Neuronal stem cell (in vitro differentiated cells): Measurements from ENCODE around the gene PLA2G7.

Experiments used
- DNase-seq: peaks from one replicate; pipeline ENCODE4 v3.0.0-alpha.2; 2013; ENCODE audit warnings: low spot score
- H2AFZ ChIP-seq: one replicate; pipeline ENCODE4 v1.6.1; 2013; ENCODE audit warnings: mild to moderate bottlenecking, low read length, inconsistent platforms
- H2AK5ac ChIP-seq: 2 replicates; pipeline ENCODE4 v1.6.1; 2013; ENCODE audit warnings: low read depth, mild to moderate bottlenecking, inconsistent platforms, low read length, moderate library complexity, mixed read lengths
- H2BK120ac ChIP-seq: 2 replicates; pipeline ENCODE4 v1.6.1; 2013; ENCODE audit warnings: low read depth, mild to moderate bottlenecking, inconsistent platforms, low read length, moderate library complexity, mixed read lengths
- H2BK12ac ChIP-seq: one replicate; pipeline ENCODE4 v1.6.1; 2013; ENCODE audit warnings: low read length, inconsistent platforms
- H2BK15ac ChIP-seq: 2 replicates; pipeline ENCODE4 v1.6.1; 2013; ENCODE audit warnings: mild to moderate bottlenecking, low read length, inconsistent platforms, mixed read lengths
- H2BK5ac ChIP-seq: one replicate; pipeline ENCODE4 v1.6.1; 2013; ENCODE audit warnings: inconsistent platforms, mild to moderate bottlenecking, low read length, moderate library complexity
- H3K14ac ChIP-seq: one replicate; pipeline ENCODE4 v1.6.1; 2013; ENCODE audit warnings: low read length, inconsistent platforms
- H3K18ac ChIP-seq: 2 replicates; pipeline ENCODE4 v1.6.1; 2013; ENCODE audit warnings: low read length, inconsistent platforms
- H3K23ac ChIP-seq: 2 replicates; pipeline ENCODE4 v1.6.1; 2013; ENCODE audit warnings: low read depth, mild to moderate bottlenecking, mixed read lengths, low read length, inconsistent platforms; ENCODE audit not compliant: poor library complexity
- H3K27ac ChIP-seq: replicated peaks from 3 replicates; pipeline ENCODE4 v1.5.1; 2013; ENCODE audit warnings: low read length, inconsistent platforms
- H3K27me3 ChIP-seq, 3 experiments: 2 replicates each; pipeline ENCODE4 v1.6.1; 2013; ENCODE audit warnings: low read length in 3 of 3, mild to moderate bottlenecking in 2 of 3, inconsistent platforms in 1 of 3, low read depth in 1 of 3, mixed read lengths in 1 of 3, moderate library complexity in 1 of 3; ENCODE audit not compliant: control insufficient read depth in 3 of 3, insufficient read depth in 3 of 3
- H3K36me3 ChIP-seq, 2 donors: replicated peaks in 1 of 2; 2 replicates each; pipeline ENCODE4 v1.6.1; 2013; ENCODE audit warnings: low read length in 2 of 2; ENCODE audit not compliant: control insufficient read depth in 2 of 2, insufficient read depth in 2 of 2
- H3K4ac ChIP-seq: 2 replicates; pipeline ENCODE4 v1.6.1; 2013; ENCODE audit warnings: inconsistent platforms, mild to moderate bottlenecking, low read length, moderate library complexity
- H3K4me1 ChIP-seq, 2 donors: 1 replicate in 1 of 2; 2 replicates in 1 of 2; pipeline ENCODE4 v1.6.1; 2013; ENCODE audit warnings: low read length in 2 of 2, low read depth in 1 of 2; ENCODE audit not compliant: control insufficient read depth in 2 of 2, insufficient read depth in 1 of 2
- H3K4me2 ChIP-seq: one replicate; pipeline ENCODE4 v1.6.1; 2013; ENCODE audit warnings: mild to moderate bottlenecking, low read length, inconsistent platforms; ENCODE audit not compliant: insufficient read depth, poor library complexity, severe bottlenecking
- H3K4me3 ChIP-seq, 2 donors: 2 replicates each; pipeline ENCODE4 v1.5.1; 2013; ENCODE audit warnings: low read length in 2 of 2, mild to moderate bottlenecking in 2 of 2, inconsistent platforms in 1 of 2, moderate library complexity in 1 of 2
- H3K79me1 ChIP-seq: one replicate; pipeline ENCODE4 v1.6.1; 2013; ENCODE audit warnings: low read depth, mild to moderate bottlenecking, inconsistent platforms, low read length, moderate library complexity
- H3K9ac ChIP-seq: one replicate; pipeline ENCODE4 v1.6.1; 2013; ENCODE audit warnings: mild to moderate bottlenecking, low read depth, low read length, inconsistent platforms; ENCODE audit not compliant: poor library complexity
- H3K9me3 ChIP-seq, 2 donors: replicated peaks in 1 of 2; 2 replicates each; pipeline versions ENCODE3 to v1.6.1; 2013; ENCODE audit warnings: low read length in 2 of 2, mild to moderate bottlenecking in 2 of 2, inconsistent platforms in 1 of 2, low read depth in 1 of 2, mixed read lengths in 1 of 2, moderate library complexity in 1 of 2; ENCODE audit not compliant: control insufficient read depth in 2 of 2, insufficient read depth in 1 of 2
- H4K8ac ChIP-seq: one replicate; pipeline ENCODE4 v1.6.1; 2013; ENCODE audit warnings: low read depth, mild to moderate bottlenecking, inconsistent platforms, low read length, moderate library complexity
- H4K91ac ChIP-seq: one replicate; pipeline ENCODE4 v1.6.1; 2013; ENCODE audit warnings: low read length, low read depth, mild to moderate bottlenecking, inconsistent platforms; ENCODE audit not compliant: poor library complexity
- WGBS, 2 donors: extraction: QIAGEN DNeasy Blood & Tissue Kit; methylation state at CpG; one replicate each; pipeline ENCODE4 v1.1.7; 2013; ENCODE audit warnings: missing lambda C conversion rate in 2 of 2, mixed read lengths in 1 of 2; ENCODE audit not compliant: insufficient read length in 2 of 2, insufficient replicate concordance in 1 of 2; ENCODE audit errors: extremely low coverage in 2 of 2; 5-methylcytosine and 5-hydroxymethylcytosine counted together

Gene PLA2G7

DNA sequence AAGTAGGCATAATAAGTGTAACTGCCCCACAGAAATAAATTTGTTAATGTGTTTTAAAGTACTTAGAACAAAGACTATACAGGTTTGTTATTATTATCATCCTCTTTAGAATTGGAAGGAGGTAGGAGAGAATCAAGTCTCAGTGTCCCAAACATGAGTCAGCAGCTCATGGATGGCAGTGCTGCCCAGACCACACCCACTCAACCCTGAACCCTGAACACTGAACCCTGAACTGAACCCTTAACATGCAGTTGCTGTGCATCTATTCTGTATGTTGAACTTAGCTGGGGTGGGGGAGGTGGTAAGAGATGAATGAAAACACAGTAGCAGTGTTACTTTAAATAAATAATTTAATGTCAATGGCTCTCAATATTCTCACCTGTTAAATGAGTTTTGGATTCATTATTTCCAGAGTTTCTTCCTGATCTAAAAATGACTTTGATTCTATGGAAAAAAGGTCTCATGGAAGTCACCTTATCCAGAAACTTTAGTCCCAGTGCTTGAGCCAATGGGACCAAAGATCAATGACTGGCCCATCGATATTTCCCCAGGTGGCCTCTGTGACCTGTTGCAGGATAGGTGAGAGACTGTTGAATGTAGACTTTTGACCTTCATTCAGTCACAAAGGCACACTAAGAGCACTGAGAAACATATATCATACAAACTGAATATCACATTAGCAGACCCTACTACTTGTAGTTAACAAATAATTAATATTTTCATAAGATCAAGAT is 8.4 kb upstream of the PLA2G7 start:
- Histone ChIP-seq H2BK5ac (no peak overlapping the region), H2AFZ (no peak overlapping the region), H2AK5ac (no peak overlapping the region), H3K9ac (no peak overlapping the region), H3K14ac (no peak overlapping the region), H3K4me2 (no peak overlapping the region), H3K9me3 (no peaks in the 10 kb centered on the region), H2BK120ac (no peak overlapping the region), H3K79me1 (no peaks in the 10 kb centered on the region), H3K36me3 (no peaks in the 10 kb centered on the region), H2BK12ac (no peak overlapping the region), H3K4me3 (no peak overlapping the region), H3K4ac (no peak overlapping the region), H3K18ac (no peak overlapping the region), H4K91ac (no peak overlapping the region), H3K27me3 (no peaks in the 10 kb centered on the region), H3K23ac (no peak overlapping the region), H2BK15ac (no peak overlapping the region), H3K4me1 (no peaks in the 10 kb centered on the region), H3K27ac (no peak overlapping the region), H4K8ac (no peak overlapping the region)
- no CpG with 5 or more reads among the region's 1 CpG for WGBS, 2 donors
- DNase-seq: no peak

DNA sequence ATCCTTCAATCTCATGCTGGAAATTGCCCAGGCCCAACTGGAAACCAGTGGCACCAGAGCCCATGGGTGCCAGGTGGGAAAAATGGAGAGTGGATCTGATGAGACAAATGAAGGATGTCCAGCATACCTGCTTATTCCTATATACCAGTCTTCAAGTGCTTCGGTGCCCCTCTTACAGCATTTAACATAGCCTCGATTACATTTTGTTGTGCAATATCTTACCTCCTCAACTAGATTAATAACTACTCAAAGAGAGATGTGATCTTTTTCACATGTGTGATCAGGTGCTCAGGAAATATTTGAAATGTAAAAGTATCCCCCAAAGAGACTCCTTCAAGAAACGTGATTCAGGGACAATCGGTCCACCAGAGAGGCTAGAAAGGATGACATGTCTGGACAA is 6.7 kb upstream of the PLA2G7 start:
- Histone ChIP-seq H3K27me3 (peaks cover 0 to 8% (median 0%) of the 10 kb centered on the region in 3 experiments), H2BK12ac (no peak overlapping the region)
- WGBS, 2 donors: no CpG with 5 or more reads among the region's 4 CpGs

DNA sequence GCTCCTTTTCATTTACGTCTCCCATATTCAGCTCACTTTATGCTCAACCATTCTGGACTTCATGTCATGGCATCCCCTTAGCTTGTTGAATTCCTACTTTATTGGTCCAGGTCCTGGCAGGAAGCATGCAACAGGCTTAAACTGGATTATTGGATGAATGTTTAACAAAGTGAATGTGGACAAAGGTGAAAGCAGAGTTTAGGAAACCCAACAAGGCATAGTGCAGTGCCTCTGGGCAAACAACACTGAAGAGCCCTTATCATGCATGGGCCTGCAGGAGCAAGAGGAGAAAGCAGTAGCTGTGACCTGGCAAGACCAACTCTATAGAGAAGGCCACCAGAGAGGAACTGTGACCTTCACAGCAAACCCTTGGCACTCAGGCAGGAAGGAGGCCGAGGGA is 6.3 kb upstream of the PLA2G7 start:
- no peak for DNase-seq
- Histone ChIP-seq H3K27me3 (peaks cover 0 to 13% (median 2%) of the 10 kb centered on the region in 3 experiments), H2BK120ac (no peak overlapping the region), H3K4ac (no peak overlapping the region), H3K9me3 (no peaks in the 10 kb centered on the region), H3K14ac (no peak overlapping the region), H4K8ac (no peak overlapping the region), H2BK12ac (no peak overlapping the region), H2BK15ac (no peak overlapping the region), H3K4me2 (no peak overlapping the region), H3K4me1 (no peaks in the 10 kb centered on the region), H3K18ac (no peak overlapping the region), H2AFZ (no peak overlapping the region), H3K27ac (no peak overlapping the region), H3K4me3 (peak overlapping the region in 1 of 2 donors; percentile 30), H3K23ac (no peak overlapping the region), H4K91ac (no peak overlapping the region), H2AK5ac (no peak overlapping the region), H3K9ac (no peak overlapping the region), H3K79me1 (no peaks in the 10 kb centered on the region), H3K36me3 (no peaks in the 10 kb centered on the region), H2BK5ac (no peak overlapping the region)
- WGBS, 2 donors: no CpG with 5 or more reads among the region's 2 CpGs

More for the DNA sequence above, 6.7 kb upstream of the PLA2G7 start:
- Histone ChIP-seq H2BK120ac (no peak overlapping the region), H3K18ac (no peak overlapping the region), H3K4me3 (no peak overlapping the region), H2AFZ (no peak overlapping the region), H2AK5ac (no peak overlapping the region), H3K14ac (no peak overlapping the region), H4K8ac (no peak overlapping the region), H2BK15ac (no peak overlapping the region), H3K4me2 (no peak overlapping the region), H3K4ac (no peak overlapping the region), H3K36me3 (no peaks in the 10 kb centered on the region), H3K9ac (no peak overlapping the region), H3K23ac (no peak overlapping the region), H3K27ac (no peak overlapping the region), H3K9me3 (no peaks in the 10 kb centered on the region), H3K4me1 (no peaks in the 10 kb centered on the region), H4K91ac (no peak overlapping the region), H3K79me1 (no peaks in the 10 kb centered on the region), H2BK5ac (no peak overlapping the region)
- DNase-seq: no peak

DNA sequence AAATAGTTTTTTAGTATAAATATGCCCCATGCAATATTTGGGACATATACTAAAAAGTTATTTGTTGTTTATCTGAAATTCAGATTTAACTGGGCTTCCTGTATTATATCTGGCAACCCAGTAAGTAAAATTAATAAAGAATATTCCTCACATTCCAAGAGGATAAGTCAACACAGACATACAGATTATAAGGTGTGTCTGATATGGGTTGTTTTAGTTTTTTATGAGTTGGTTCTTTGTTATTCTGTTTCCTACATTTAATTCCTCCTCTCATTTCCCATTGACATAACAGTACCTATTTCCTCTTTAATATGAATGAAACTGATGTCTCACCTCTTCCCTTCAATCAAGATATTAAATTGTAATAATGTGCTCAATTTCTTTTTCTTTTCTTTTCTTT is 1.7 kb upstream of the PLA2G7 start:
- H2BK15ac ChIP-seq: no peak overlapping the region
- no peak overlapping the region for H3K4ac ChIP-seq
- H2BK5ac ChIP-seq: no peak overlapping the region
- no peak overlapping the region for H3K4me3 ChIP-seq
- no peak overlapping the region for H3K23ac ChIP-seq
- no peaks in the 10 kb centered on the region for H3K36me3 ChIP-seq
- no peaks in the 10 kb centered on the region for H3K9me3 ChIP-seq
- no peak overlapping the region for H3K14ac ChIP-seq
- H3K18ac ChIP-seq: no peak overlapping the region
- no peak overlapping the region for H2BK120ac ChIP-seq
- H3K79me1 ChIP-seq: no peaks in the 10 kb centered on the region
- peaks cover 0 to 57% (median 9%) of the 10 kb centered on the region in 3 experiments for H3K27me3 ChIP-seq
- H2AK5ac ChIP-seq: no peak overlapping the region
- H4K8ac ChIP-seq: no peak overlapping the region
- no peak overlapping the region for H3K4me2 ChIP-seq
- no peak overlapping the region for H4K91ac ChIP-seq
- H2AFZ ChIP-seq: no peak overlapping the region
- no peak overlapping the region for H3K9ac ChIP-seq
- no peak overlapping the region for H2BK12ac ChIP-seq
- H3K27ac ChIP-seq: no peak overlapping the region
- DNase-seq: no peak
- H3K4me1 ChIP-seq: peaks cover 2 to 3% of the 10 kb centered on the region in 2 donors
